ENCODE data around the gene GALK2.
"Not testable (repeated sequence)": the region's sequence is repeated elsewhere in the genome, so short reads cannot be mapped to it uniquely, and the experiment has no call there.

GRCh38 chr15:49265117-49265516 lies 95.1 kb downstream of the GALK2 start:
- TF ChIP-seq, protein P1, sequence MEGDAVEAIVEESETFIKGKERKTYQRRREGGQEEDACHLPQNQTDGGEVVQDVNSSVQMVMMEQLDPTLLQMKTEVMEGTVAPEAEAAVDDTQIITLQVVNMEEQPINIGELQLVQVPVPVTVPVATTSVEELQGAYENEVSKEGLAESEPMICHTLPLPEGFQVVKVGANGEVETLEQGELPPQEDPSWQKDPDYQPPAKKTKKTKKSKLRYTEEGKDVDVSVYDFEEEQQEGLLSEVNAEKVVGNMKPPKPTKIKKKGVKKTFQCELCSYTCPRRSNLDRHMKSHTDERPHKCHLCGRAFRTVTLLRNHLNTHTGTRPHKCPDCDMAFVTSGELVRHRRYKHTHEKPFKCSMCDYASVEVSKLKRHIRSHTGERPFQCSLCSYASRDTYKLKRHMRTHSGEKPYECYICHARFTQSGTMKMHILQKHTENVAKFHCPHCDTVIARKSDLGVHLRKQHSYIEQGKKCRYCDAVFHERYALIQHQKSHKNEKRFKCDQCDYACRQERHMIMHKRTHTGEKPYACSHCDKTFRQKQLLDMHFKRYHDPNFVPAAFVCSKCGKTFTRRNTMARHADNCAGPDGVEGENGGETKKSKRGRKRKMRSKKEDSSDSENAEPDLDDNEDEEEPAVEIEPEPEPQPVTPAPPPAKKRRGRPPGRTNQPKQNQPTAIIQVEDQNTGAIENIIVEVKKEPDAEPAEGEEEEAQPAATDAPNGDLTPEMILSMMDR (IDR thresholded peaks at IDR 0.05; ENCODE audit: insufficient read depth, low read length, poor library complexity, severe bottlenecking) = not testable (repeated sequence)
- TF ChIP-seq EZH2phosphoT487 (conservative IDR thresholded peaks at IDR 0.05; ENCODE audit: low read length) = not testable (repeated sequence)
